HG03520 (cell line): ENCODE measurements around the gene INTS4.
"Not testable (repeated sequence)": the region's sequence is repeated elsewhere in the genome, so short reads cannot be mapped to it uniquely, and the experiment has no call there.

Experiments
- ATAC-seq: cut with Tn5 transposase; IDR thresholded peaks from one replicate; pipeline ENCODE4 v1.9.1; 2021; ENCODE audit warnings: mild to moderate bottlenecking, moderate library complexity; ENCODE audit not compliant: unreplicated experiment

Gene INTS4

DNA sequence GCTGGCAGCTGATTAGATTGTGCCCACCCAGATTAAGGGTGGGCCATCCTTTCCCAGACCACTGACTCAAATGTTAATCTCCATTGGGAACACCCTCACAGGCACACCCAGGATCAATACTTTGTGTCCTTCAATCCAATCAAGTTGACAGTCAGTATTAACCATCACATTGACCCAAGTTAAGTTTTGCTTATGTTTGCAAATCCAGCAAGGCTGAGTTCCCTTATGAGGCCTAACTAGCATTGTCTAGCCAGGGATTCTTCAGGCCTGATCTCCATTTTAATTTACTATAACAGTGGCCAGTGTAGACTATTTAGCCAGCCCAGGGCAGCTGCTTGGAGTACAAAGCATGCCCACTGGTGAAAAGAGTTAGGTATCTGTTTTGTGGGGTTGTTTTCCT lies 30.9 kb upstream of the INTS4 start:
- ATAC-seq: no peak

DNA sequence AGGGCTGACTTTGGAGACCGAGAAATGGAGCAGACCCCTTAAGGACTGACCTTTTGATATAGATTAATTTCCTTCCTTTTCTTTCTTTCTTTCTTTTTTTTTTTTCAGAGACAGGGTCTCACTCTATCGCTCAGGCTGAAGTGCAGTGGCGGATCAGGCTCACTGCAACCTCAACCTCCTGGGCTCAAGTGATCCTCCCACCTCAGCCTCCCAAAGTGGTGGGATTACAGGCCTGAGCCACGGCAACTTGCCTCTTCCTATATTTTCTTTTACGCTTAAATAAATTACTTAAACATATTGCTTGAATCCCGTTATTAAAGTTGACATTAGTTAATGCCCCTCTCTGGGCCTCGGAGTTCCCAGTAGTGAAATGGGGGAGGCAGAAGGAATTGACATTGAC lies 29.0 kb upstream of the INTS4 start:
- no peak for ATAC-seq

- no peak for ATAC-seq
Observed at GRCh38 chr11:78022397-78023396, 28.2 kb upstream of the INTS4 start, which contains the start of gene KCTD14. KCTD14 (minus strand) TSS chr11:78023276; CDS start chr11:78023249, 27 bp downstream.

DNA sequence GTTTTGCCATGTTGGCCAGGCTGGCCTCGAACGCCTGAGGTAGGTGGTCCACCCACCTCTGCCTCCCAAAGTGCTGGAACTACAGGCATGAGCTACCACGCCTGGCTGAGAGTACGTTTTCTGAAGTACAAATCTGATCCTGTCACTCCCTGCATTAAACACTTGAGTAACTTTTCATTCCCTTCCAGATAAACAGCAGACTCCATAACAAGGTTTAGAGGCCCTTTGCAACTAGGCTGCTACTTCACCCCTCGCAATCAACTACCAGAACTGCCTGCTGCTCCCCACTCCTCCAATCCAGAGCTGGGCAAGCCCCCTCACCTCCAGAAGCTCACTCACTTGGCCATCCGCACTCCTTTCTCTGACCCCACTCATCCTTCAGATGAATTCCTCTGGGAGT lies 27.1 kb upstream of the INTS4 start:
- ATAC-seq: no peak

DNA sequence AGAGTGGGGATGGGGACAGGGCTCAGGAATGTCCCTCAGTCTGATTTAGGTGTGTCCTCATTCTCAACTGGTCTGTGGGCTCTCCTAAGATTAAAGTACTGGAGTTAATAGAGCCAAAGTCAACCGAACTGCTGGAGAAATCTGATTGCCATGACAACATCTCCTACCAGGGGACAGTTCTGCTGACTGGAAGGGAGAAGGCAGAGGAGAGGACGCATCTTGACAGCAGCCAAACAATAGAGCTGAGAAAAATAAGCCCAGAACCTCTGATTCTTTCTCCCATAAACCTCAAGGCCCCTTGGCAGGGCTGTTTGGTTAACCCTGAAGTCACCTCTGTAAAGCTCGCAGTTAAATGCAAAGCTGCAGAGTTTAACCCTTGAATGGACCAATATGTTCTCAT lies 25.8 kb upstream of the INTS4 start:
- no peak for ATAC-seq

- ATAC-seq: no peak
Observed at GRCh38 chr11:78019808-78020207, 25.3 kb upstream of the INTS4 start.

- ATAC-seq: no peak
Observed at GRCh38 chr11:78015878-78016277, 21.4 kb upstream of the INTS4 start.

DNA sequence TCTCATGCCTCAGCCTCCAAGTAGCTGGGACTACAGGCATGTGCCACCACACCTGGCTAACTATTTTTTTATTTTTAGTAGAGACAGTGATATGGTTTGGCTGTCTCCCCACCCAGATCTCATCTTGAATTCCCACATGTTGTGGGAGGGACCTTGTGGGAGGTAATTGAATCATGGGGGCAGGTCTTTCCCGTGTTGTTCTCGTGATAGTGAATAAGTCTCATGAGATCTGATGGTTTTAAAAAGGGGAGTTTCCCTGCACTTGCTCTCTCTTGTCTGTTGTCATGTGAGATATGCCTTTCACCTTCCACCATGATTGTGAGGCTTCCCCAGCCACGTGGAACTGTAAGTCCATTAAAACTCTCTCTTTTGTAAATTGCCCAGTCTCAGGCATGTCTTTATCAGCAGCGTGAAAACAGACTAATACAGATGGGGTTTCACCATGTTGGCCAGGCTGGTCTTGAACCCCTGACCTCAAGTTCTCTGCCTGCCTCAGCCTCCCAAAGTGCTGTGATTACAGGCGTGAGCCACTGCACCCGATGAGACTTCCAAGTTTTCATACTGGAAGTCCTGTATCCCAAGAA lies 20.6 kb upstream of the INTS4 start:
- not testable (repeated sequence) for ATAC-seq

DNA sequence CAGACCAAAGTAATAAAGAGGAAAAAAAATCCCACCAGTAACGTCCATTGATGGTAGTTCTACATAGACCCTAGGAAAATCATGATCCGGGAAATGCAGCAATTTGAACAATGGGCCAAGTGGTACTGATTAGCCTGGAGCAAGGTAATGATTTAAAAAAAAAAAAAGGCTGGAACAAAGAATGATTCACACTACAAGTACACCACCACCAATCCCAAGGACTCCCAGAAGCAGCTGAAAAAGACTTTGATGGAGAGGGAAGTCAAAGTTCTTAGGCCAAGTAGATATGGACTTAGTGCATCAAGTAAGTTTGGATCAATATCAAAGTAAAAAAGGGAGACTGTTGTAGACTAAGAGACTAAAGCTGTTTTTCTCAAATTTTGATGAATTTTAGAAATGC lies 16.8 kb upstream of the INTS4 start:
- no peak for ATAC-seq

DNA sequence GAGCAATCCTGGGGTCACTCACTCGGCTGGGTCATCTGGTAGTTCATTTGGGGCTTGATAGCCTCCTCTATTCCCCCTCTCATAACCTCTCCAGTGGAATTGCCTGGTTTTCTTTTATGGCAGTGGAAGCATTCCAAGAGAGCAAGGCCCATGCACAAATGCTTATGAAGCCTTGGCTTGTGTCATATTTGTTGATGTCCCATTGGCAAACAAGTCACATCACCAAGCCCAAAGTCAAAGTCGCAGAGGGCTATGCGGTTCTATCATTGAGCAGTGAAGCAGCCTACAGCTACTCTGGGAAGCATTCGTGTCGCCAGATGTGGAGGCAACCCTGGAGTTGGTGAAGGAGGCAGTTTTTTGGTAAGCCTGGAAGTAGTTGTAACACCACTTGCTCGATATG lies 16.3 kb upstream of the INTS4 start:
- no peak for ATAC-seq

GRCh38 chr11:78010304-78010703 lies 15.8 kb upstream of the INTS4 start:
- no peak for ATAC-seq

DNA sequence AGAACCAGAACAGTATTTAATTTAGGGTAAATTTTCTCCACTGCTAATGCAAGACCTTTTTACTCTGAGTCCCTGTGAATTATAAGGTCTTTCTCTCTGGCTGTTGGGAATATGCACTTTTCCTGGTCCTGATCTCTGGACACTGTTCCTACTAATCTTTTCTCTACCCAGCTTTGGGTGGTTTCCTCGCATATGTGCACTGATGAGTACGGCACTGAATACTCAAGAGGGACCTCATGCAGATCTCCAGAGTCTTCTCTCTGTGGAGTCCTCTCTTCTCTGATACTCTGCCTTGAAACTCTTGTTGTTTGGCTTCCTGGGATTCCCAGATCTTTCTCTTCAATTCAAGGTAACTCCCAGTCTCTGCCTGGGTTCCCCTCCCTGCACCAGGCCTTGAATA lies 14.6 kb upstream of the INTS4 start:
- ATAC-seq: no peak

DNA sequence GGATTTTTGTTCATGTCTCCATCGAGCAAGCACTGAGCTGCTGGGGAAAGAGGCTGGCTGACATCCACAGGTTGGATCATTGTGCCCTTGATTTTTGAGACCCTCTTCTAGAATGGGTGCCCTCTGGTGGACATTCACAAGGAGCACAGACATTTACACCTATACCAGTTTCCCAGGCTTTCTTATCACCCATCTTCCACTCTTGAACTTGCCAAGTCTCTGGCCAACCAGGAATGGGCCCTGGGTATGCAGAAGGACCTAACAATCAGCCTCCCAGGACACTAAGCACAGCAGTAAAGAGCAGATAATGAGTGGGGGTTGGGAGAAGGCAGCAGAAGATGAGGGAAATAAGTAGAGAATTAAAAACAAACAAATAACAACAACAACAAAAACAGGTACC lies 5.7 kb upstream of the INTS4 start:
- no peak for ATAC-seq

- ATAC-seq: no peak
Observed at GRCh38 chr11:77999446-78000030, 5.1 kb upstream of the INTS4 start.

DNA sequence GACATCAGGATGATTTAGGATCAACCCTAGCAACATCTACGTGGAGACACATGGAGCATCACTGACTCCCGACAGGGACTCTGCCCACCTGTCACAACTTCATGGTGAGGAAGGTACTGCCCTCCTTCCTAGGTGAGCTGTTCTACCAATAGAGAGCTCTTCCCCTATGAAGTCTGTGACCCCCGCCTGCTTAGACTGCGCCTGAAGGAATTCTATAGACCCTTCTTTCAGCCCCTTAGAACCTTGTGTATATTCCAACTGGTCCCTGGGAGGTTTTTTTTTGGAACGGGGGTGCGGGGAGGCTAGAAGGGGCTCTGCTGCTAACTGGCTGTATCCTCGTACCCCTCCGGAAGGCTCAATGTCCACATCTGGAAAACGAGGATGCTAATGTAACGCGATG lies 566 bp downstream of the INTS4 start:
- ATAC-seq: no peak

DNA sequence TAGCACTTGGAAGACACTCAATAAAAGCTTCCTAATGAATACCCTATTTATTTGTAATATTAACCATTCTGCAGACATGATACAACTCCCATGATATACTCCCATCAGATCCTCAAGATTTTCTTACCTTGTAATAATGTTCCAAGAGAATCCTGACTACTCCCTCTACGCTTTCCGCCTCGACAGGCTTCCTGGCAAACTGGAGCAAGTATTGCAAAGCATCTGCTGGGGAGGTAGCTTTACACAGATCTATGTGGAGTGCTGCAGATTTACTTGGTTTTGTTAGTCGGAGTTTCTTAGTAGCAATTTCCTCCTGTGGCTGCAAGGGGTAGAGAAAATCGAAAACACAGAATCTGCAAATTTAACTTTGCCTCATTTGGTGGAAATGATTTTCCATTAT lies 3.5 kb downstream of the INTS4 start:
- ATAC-seq: no peak

- ATAC-seq: not testable (repeated sequence)
Observed at GRCh38 chr11:77986456-77986855, 8.0 kb downstream of the INTS4 start.

- ATAC-seq: no peak
Observed at GRCh38 chr11:77981346-77981947, 13.0 kb downstream of the INTS4 start.

DNA sequence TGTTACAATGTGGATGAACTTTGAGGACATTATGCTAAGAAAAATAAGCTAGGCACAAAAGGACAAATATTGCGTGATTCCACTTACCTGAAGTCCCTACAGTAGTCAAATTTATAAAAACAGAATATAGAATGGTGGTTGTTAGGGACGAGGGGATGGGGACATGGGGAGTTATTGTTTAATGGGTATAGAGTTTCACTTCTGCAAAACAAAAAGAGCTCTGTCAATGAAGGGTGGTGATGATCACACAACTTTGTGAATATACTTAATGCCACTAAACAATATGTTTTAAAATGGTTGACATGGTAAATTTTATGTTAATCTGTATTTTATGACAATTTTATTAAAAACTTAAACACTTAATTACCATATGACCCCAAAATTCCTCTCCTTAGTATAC lies 26.1 kb downstream of the INTS4 start:
- ATAC-seq: no peak

DNA sequence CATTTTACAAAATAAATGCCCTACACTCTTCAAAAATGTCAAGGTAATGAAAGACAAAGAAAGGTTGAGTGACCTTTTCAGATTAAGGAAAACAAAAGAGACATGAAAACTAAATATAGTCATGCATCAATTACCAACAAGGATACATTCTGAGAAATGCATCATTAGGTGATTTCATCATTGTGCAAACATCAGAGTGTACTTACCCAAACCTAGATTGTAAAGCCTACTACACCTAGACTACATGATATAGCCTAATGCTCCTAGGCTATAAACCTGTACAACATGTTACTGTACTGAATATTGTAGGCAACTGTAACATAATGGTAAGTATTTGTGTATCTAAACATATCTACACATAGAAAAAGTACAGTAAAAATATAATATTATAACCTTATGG lies 26.7 kb downstream of the INTS4 start:
- ATAC-seq: no peak

DNA sequence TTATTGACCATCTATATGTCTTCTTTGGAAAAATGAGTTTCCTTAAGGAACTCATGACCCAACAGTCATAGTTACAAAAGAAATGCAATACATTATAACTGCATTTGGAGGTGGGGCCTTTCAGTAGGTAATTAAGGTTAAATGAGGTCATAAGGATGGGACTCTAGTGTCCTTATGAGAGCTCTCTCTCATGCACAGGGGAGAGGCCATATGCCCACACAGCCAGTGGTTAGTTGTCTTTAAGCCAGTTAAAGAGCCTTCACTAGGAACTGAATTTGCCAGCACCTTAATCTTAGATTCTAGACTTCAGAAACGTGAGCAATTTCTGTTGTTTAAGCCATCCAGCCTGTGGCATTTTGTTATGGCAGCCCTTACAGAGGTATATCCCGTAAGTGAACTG lies 27.3 kb downstream of the INTS4 start:
- ATAC-seq: no peak

DNA sequence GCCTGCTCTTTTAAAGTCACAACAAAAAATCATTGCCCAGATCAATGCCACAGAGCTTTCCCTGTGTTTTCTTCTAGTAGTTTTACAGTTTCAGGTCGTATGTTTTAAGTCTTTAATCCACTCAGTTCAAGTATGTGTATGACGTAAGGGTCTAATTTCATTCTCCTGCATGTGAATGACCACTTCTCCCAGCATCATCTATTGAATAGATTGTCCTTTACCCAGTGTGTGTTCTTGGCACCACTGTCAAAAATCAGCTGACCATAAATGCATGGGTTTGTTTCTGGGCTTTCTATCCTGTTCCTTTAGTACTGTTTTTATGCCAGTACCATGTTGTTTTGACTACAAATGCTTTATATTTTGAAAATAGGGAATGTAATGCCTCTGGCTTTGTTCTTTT lies 28.1 kb downstream of the INTS4 start:
- no peak for ATAC-seq
